ENCODE data around the gene TMEM131.
A peak's percentile ranks its signal among the peaks of the same experiment; 100 is the strongest.
"Not testable (repeated sequence)": the region's sequence is repeated elsewhere in the genome, so short reads cannot be mapped to it uniquely, and the experiment has no call there.

TMEM131 gene

GRCh38 chr2:97910403-97911205, 85.1 kb downstream of the TMEM131 start:
- no peak for DNase-seq

- no peak for DNase-seq
These were observed 87.5 kb downstream of the TMEM131 start for GRCh38 chr2:97908208-97908676.

GRCh38 chr2:97907369-97908100, 88.2 kb downstream of the TMEM131 start:
- DNase-seq = no peak

GRCh38 chr2:97906307-97906706, 89.4 kb downstream of the TMEM131 start:
- no peak for DNase-seq

- DNase-seq = no peak
These were observed 90.5 kb downstream of the TMEM131 start for GRCh38 chr2:97905294-97905693.

GRCh38 chr2:97901862-97902261, 93.9 kb downstream of the TMEM131 start:
- no peak for DNase-seq

GRCh38 chr2:97900806-97901205, 94.9 kb downstream of the TMEM131 start:
- no peak for DNase-seq

GRCh38 chr2:97893042-97893441, 102.7 kb downstream of the TMEM131 start:
- DNase-seq = not testable (repeated sequence)

- no peak for DNase-seq
These were observed 104.1 kb downstream of the TMEM131 start for GRCh38 chr2:97891611-97892010.

- DNase-seq = no peak
These were observed 106.6 kb downstream of the TMEM131 start for GRCh38 chr2:97889156-97889555.

GRCh38 chr2:97885841-97886240, 109.9 kb downstream of the TMEM131 start:
- DNase-seq = no peak

- no peak for DNase-seq
These were observed 115.4 kb downstream of the TMEM131 start for GRCh38 chr2:97880334-97880733.

GRCh38 chr2:97878865-97879264, 116.9 kb downstream of the TMEM131 start:
- no peak for DNase-seq

- not testable (repeated sequence) for DNase-seq
These were observed 117.4 kb downstream of the TMEM131 start for GRCh38 chr2:97878317-97878716.

GRCh38 chr2:97871096-97871780, 124.5 kb downstream of the TMEM131 start:
- no peak for DNase-seq

- DNase-seq = peak; percentile 57
These were observed 125.3 kb downstream of the TMEM131 start for GRCh38 chr2:97870396-97870843.

- DNase-seq = no peak
These were observed 125.9 kb downstream of the TMEM131 start for GRCh38 chr2:97869722-97870346.

GRCh38 chr2:97868986-97869721, 126.6 kb downstream of the TMEM131 start:
- DNase-seq = no peak

GRCh38 chr2:97863829-97864228, 131.9 kb downstream of the TMEM131 start:
- DNase-seq = no peak

GRCh38 chr2:97861177-97861576, 134.6 kb downstream of the TMEM131 start:
- DNase-seq = no peak

GRCh38 chr2:97858442-97858841, 137.3 kb downstream of the TMEM131 start:
- DNase-seq = no peak

GRCh38 chr2:97857553-97857952, 138.2 kb downstream of the TMEM131 start:
- DNase-seq = no peak

Measured in stimulated activated CD4-positive, alpha-beta T cell treated with anti-CD3 and anti-CD28 coated beads, Interleukin-15, amount 100 ng/mL, for 24 hours (primary cell).